Activated CD4-positive, alpha-beta memory T cell treated with anti-CD3 and anti-CD28 coated beads, Interleukin-2, amount 10 ng/mL, durations not matched to agents 7 days and 5 days (primary cell): Measurements from ENCODE around the gene EXOC7. TPM values are rescaled to one million over a fixed set of nuclear protein-coding genes. Genes with fewer than 3 reads are reported as not detected.

ENCODE experiments used
- CTCF ChIA-PET: fragments of 350-600 bp; sonication (Branson Sonifier 250); formaldehyde crosslinking; loops from one replicate; lab custom pipeline; 2021; ENCODE audit warnings: antibody characterized with exemption, inconsistent platforms; lab: Charles Lee
- POLR2A ChIA-PET: fragments of 350-600 bp; sonication (Branson Sonifier 250); formaldehyde crosslinking; loops from one replicate; lab custom pipeline; 2021; ENCODE audit warnings: antibody characterized with exemption; lab: Charles Lee
- DNase-seq: peaks from one replicate; pipeline ENCODE4 v3.0.0-alpha.2; 2020
- H3K27ac Mint-ChIP-seq: one replicate; pipeline ENCODE4 v1.8.0; 2021; ENCODE audit warnings: mild to moderate bottlenecking, mixed read lengths
- H3K27me3 Mint-ChIP-seq: one replicate; pipeline ENCODE4 v1.8.0; 2021; ENCODE audit warnings: mixed read lengths
- H3K36me3 Mint-ChIP-seq: one replicate; pipeline ENCODE4 v1.8.0; 2021; ENCODE audit warnings: low read depth, mixed read lengths
- H3K4me1 Mint-ChIP-seq: one replicate; pipeline ENCODE4 v1.8.0; 2021; ENCODE audit warnings: mixed read lengths
- H3K4me3 Mint-ChIP-seq: one replicate; pipeline ENCODE4 v1.8.0; 2021; ENCODE audit warnings: mild to moderate bottlenecking, mixed read lengths
- H3K9me3 Mint-ChIP-seq: one replicate; pipeline ENCODE4 v1.8.0; 2021; ENCODE audit warnings: mixed read lengths
- total RNA-seq, 2 experiments: library from RNA; stranded (reverse); gene quantifications; one replicate each; pipeline ENCODE4 v1.2.3, GENCODE V29; 2021

EXOC7 gene
- total RNA-seq, 2 experiments from 2014 or later, result 119 to 120 TPM

- Mint-ChIP-seq H3K27ac (no peak overlapping the region), H3K4me3 (no peak overlapping the region), H3K27me3 (no peaks in the 10 kb centered on the region), H3K9me3 (no peaks in the 10 kb centered on the region), H3K36me3 (peaks cover 35% of the 10 kb centered on the region), H3K4me1 (no peaks in the 10 kb centered on the region)
- ChIA-PET CTCF (interaction anchor here (0.8 to 1.6 kb wide), 4 partner anchors 22 to 58 kb away, joined by 3 to 6 read pairs (median 3); partner anchors contain the start of genes ACOX1 and TEN1), POLR2A (no interaction called here)
- DNase-seq, result no peak
These were observed 66.9 kb downstream of the EXOC7 start for GRCh38 chr17:76036497-76037261.

- no peak overlapping the region for H3K27ac Mint-ChIP-seq
- H3K4me3 Mint-ChIP-seq, result no peak overlapping the region
- H3K27me3 Mint-ChIP-seq, result no peaks in the 10 kb centered on the region
- no peaks in the 10 kb centered on the region for H3K9me3 Mint-ChIP-seq
- H3K36me3 Mint-ChIP-seq, result peaks cover 17% of the 10 kb centered on the region
- ChIA-PET POLR2A (interaction anchor here (1.0 kb wide), 1 partner anchor 12 kb away, joined by 3 read pairs; no protein-coding TSS in a partner anchor), CTCF (interaction anchor here (1.4 to 2.4 kb wide), 3 partner anchors 21 to 35 kb away, joined by 4 to 11 read pairs (median 8); partner anchors contain the start of gene CDK3)
- peaks cover 3% of the 10 kb centered on the region for H3K4me1 Mint-ChIP-seq
- DNase-seq, result no peak
These were observed 68.9 kb downstream of the EXOC7 start for GRCh38 chr17:76034428-76035350.

DNA sequence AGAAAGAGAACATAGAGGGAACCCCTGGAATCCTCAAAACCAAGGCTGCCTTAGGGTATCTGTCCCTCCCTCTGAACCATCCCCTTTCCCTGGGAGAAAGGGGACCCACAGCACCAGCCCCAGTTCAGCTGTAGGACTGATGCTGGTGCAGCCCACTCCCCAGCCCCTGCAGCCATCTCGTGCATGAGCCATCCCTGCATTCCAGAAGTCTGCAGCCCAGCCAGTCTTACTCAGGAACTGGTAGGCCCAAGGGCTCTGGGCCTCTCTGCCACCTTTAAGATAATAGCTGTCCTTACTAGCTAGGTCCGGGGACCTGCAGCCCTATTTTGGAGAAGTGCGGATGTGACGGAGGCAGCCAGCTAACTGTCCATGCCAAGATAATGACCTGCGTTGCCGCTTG, 70.4 kb downstream of the EXOC7 start:
- H3K27ac Mint-ChIP-seq, result no peak overlapping the region
- H3K36me3 Mint-ChIP-seq, result peaks cover 2% of the 10 kb centered on the region
- CTCF ChIA-PET, result interaction anchor here (1.4 to 2.4 kb wide), 3 partner anchors 19 to 33 kb away, joined by 4 to 11 read pairs (median 8); partner anchors contain the start of gene CDK3
- H3K4me3 Mint-ChIP-seq, result no peak overlapping the region
- no peaks in the 10 kb centered on the region for H3K9me3 Mint-ChIP-seq
- peaks cover 9% of the 10 kb centered on the region for H3K4me1 Mint-ChIP-seq
- no peaks in the 10 kb centered on the region for H3K27me3 Mint-ChIP-seq
- DNase-seq, result no peak
- POLR2A ChIA-PET, result interaction anchor here (1.0 to 1.2 kb wide), 2 partner anchors 14 to 20 kb away, joined by 3 read pairs; no protein-coding TSS in a partner anchor

- H3K4me1 Mint-ChIP-seq, result peaks cover 9% of the 10 kb centered on the region
- ChIA-PET CTCF (interaction anchor here (1.8 to 2.4 kb wide), 2 partner anchors 19 to 33 kb away, joined by 8 to 11 read pairs; partner anchors contain the start of gene CDK3), POLR2A (interaction anchor here (1.2 kb wide), 1 partner anchor 21 kb away, joined by 3 read pairs; no protein-coding TSS in a partner anchor)
- no peak for DNase-seq
- no peaks in the 10 kb centered on the region for H3K36me3 Mint-ChIP-seq
- H3K27ac Mint-ChIP-seq, result no peak overlapping the region
- H3K4me3 Mint-ChIP-seq, result no peak overlapping the region
- H3K9me3 Mint-ChIP-seq, result no peaks in the 10 kb centered on the region
- no peaks in the 10 kb centered on the region for H3K27me3 Mint-ChIP-seq
These were observed 70.8 kb downstream of the EXOC7 start for GRCh38 chr17:76032780-76033108.

DNA sequence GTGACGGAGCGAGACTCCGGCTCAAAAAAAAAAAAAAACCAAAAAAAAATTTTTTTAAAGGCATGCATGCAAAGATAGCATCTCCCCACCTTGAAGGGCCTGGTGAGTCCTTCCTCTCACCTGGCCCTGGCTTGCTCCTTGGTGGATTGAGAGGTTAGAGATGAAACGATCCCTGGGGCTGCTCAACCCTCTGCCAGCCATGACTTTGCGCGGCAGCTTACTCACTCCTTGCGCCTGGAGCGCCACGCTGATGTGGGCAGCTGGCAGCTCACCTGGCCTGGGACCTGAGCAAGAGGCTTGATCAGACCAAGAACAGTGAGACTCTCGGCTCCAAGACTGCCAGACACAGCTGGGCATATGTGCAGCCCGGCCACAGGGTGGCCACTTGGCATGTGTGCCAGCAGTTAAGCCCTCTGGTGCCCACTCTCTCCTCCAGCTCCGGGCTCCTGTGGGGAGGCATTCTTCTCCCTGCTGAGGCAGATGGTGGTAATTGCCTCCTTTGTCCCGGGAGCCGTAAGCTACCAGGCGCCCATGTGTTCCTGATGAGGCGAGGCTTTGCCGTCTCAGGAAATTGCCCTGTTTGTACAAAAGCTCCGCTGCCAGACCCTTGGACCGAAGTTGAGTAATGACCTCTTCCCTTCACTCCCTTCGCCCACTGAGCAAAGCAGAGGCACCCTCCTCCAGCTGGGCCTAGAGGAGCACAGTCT, 71.4 kb downstream of the EXOC7 start:
- peaks cover 9% of the 10 kb centered on the region for H3K4me1 Mint-ChIP-seq
- POLR2A ChIA-PET, result no interaction called here
- no peaks in the 10 kb centered on the region for H3K9me3 Mint-ChIP-seq
- no peak overlapping the region for H3K4me3 Mint-ChIP-seq
- CTCF ChIA-PET, result interaction anchor here (0.6 to 0.7 kb wide), 2 partner anchors 96 to 268 kb away, joined by 3 read pairs; no protein-coding TSS in a partner anchor
- H3K27ac Mint-ChIP-seq, result no peak overlapping the region
- H3K27me3 Mint-ChIP-seq, result no peaks in the 10 kb centered on the region
- H3K36me3 Mint-ChIP-seq, result no peaks in the 10 kb centered on the region
- no peak for DNase-seq

Other genes with a start within 250 kb of the EXOC7 start
- gene WBP2, start 248.5 kb downstream of the EXOC7 start, total RNA-seq, result 100 to 1,000 TPM; 107 to 114 TPM
- gene TRIM47, start 225.2 kb downstream of the EXOC7 start, total RNA-seq, result 10 to 100 TPM; 31.9 to 33.8 TPM
- gene TRIM65, start 206.8 kb downstream of the EXOC7 start, total RNA-seq, result 10 to 100 TPM; 24.9 to 26.1 TPM
- 10 to 100 TPM; 79.9 to 85.0 TPM for gene MRPL38, start 198.9 kb downstream of the EXOC7 start, total RNA-seq
- gene FBF1, start 162.7 kb downstream of the EXOC7 start, total RNA-seq, result 10 to 100 TPM; 19.8 to 21.1 TPM
- gene ACOX1, start 124.6 kb downstream of the EXOC7 start, total RNA-seq, result 10 to 100 TPM; 28.0 to 29.8 TPM
- gene TEN1, start 124.5 kb downstream of the EXOC7 start, total RNA-seq, result 10 to 100 TPM; 13.5 to 16.3 TPM
- 1 to 10 TPM; 5.2 to 5.6 TPM for gene CDK3, start 102.9 kb downstream of the EXOC7 start, total RNA-seq
- not detected for gene EVPL, start 76.5 kb downstream of the EXOC7 start, total RNA-seq
- gene SRP68, start 31.3 kb downstream of the EXOC7 start, total RNA-seq, result 10 to 100 TPM; 92.8 to 94.6 TPM
- under 1 TPM; 0.38 to 0.40 TPM for gene GALR2, start 29.0 kb downstream of the EXOC7 start, total RNA-seq
- under 1 TPM; 0.48 TPM for gene ZACN, start 24.6 kb downstream of the EXOC7 start, total RNA-seq
- under 1 TPM; 0.13 to 0.15 TPM for gene FOXJ1, start 37.5 kb upstream of the EXOC7 start, total RNA-seq
- 10 to 100 TPM; 79.8 to 83.9 TPM for gene RNF157, start 136.7 kb upstream of the EXOC7 start, total RNA-seq
- 100 to 1,000 TPM; 524 to 546 TPM for gene UBALD2, start 161.6 kb upstream of the EXOC7 start, total RNA-seq
- 1 to 10 TPM; 1.4 to 1.9 TPM for gene QRICH2, start 204.5 kb upstream of the EXOC7 start, total RNA-seq